Breast epithelium (tissue), 3 donors: ENCODE data around the gene PCGF6.

ENCODE experiments used
- CTCF ChIP-seq, 3 donors: fragments of 450-650 bp; IDR thresholded peaks; one replicate each; pipeline ENCODE4 v1.5.1; 2016 to 2017; ENCODE audit warnings: antibody characterized with exemption in 3 of 3, mild to moderate bottlenecking in 3 of 3, moderate library complexity in 3 of 3
- POLR2A ChIP-seq: fragments of 450-650 bp; IDR thresholded peaks from one replicate; pipeline ENCODE4 v1.6.1; 2016; ENCODE audit warnings: antibody characterized with exemption, mild to moderate bottlenecking, moderate library complexity

GRCh38 chr10:103394180-103394579 lies 43.2 kb upstream of the PCGF6 start:
- TF ChIP-seq POLR2A: no peak
- TF ChIP-seq CTCF (IDR thresholded peaks at IDR 0.05): no peak
